Endometrial microvascular endothelial cells (primary cell): Measurements from ENCODE around the gene ABCC12. TPM values are rescaled to one million over a fixed set of nuclear protein-coding genes. Genes with fewer than 3 reads are reported as not detected.
"Not testable (repeated sequence)": the region's sequence is repeated elsewhere in the genome, so short reads cannot be mapped to it uniquely, and the experiment has no call there.

ENCODE experiments used
- in situ Hi-C: cut with HindIII; loops from 2 replicates; pipeline ENCODE4 v1.10.0; 2017; ENCODE audit warnings: low sequenced_read_pairs, low pct_unique_long_range_greater_than_20kb; ENCODE audit errors: inconsistent ontology term
- total RNA-seq: library from RNA; depleted of rRNA; stranded (reverse); fragments of >200 nt; gene quantifications from one replicate; pipeline ENCODE4 v1.2.3, GENCODE V29; 2015; ENCODE audit errors: inconsistent ontology term

Gene ABCC12
- not detected for total RNA-seq

DNA sequence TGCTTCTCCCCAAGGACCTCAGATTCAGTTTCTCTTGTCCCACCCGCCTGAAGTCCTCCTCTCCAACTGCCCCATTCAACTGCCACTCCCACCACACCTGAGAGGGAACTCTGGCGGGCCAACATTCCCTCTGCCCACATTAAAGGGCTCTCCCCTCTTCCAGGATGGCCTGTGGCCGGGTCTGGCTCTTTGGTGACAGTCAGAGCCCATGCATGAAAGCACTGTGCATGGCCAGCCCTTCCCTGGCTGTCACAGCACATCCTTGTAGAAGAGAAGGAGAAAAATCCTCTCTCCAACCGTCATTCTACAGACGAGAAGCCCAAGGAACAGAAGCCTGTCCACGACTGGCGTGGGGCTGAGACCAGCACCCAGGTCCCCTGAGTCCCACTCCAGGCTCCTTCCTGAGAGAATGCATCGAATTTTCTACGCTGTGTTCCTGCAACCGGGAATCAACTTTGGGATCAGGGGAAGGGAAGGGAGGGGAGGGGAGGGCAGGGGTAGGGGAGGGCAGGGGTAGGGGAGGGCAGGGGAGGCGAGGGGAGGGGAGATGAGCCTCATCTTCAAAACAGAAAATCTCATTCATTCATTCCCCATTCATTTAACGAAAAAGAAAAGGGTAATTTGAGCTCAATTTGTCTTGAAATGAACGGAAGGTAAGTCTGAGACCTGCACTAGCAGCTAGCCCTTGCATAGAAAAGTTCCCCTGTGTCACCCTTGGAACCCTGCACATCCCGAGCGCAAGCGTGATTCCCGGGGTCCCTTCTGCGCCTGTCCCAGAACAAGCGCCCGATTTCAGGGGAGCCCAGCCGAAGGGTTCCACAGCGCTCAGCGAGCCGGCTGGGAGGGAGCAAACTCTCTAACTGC lies at the start of gene ABCC12:
ABCC12 (minus strand) TSS at position 68 of the 864 bp plus-strand sequence. CDS start 9,569 bp downstream, outside the sequence.
- in situ Hi-C loops, result no loop called here

DNA sequence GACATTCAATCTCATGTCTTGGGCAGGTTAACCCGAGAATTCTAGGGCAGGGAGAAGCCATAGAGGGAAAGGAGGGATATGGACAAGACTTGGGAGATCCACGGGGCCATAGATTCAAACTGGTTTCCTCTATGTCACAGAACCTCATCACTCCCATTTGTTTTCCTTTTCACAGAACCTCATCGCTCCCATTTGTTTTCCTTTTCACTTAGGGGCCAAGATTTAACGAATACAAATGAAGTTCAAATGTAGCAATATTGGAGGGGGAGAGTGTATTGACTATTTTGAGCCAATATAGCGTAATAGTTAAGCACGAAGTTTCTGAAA lies 49.0 kb upstream of the ABCC12 start:
- in situ Hi-C loops, result no loop called here

DNA sequence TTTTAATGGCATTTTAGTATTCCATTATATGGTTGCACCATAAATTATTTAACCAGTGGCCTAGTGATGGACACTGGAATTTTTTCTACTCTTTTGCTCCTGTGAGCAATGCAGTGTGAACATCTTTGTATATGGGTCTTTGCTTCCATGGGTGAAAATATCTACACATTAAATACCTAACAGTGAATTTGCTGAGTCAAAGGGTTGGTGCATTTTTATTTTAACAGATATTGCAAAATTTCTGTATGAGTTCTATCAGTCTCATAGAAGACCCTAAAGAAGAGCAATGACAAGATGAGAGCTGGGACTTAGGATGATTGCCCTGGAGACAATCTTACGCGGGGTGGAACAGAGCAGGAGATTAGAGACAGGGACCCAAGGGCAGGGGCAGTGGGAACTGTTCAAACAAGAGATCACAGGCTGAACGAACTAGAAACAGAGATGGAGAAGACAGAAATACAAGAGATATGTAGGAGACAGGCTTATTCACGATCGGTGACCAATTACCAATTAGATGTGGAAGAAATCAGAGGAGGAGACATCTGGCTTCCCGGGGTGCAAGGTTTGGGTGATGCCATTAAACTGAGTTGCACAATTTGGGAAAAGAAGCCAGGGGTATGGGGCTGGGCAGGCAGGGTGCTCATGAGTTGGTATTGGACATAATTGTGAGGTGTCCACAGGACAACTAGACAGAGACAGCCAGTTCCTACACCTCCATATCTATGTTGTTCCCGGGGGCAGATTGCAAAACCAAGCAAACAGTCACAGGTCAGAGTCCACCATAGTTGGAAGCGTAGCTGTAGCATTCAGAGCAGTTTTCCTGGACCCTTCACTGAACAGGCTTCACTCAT lies 48.4 kb upstream of the ABCC12 start:
- in situ Hi-C loops, result no loop called here

DNA sequence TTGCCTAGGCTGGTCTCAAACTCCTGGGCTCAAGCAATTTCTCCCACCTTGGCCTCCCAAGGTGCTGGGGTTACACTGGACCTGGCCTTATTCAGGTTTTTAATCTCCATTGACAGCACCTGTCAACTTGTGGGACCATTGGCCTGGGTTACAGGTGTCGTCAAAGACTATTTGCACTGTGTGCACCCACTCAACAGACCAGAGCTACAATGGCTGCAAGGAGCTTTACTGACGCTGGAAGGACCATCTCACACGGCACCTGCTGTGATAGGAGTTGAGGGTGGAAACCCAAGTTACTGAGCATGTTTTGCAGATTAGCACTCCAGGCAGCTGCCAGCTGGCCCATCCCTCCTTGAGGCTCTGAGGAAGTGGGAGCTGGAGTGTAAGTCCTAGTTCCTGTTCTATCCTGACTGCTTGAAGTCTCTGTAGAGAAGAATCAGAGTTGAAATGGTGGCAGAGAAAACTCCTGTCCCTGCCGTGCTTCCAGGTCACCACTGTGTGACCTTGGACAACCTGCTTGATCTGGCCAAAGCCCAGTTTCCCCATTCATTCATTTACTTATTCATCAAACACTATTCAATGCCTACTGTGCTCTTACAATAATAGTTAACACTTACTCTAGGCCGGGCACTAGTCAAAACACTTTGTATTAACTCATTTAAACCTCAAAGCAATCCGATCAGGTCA lies 45.9 kb upstream of the ABCC12 start:
- in situ Hi-C loops, result no loop called here

DNA sequence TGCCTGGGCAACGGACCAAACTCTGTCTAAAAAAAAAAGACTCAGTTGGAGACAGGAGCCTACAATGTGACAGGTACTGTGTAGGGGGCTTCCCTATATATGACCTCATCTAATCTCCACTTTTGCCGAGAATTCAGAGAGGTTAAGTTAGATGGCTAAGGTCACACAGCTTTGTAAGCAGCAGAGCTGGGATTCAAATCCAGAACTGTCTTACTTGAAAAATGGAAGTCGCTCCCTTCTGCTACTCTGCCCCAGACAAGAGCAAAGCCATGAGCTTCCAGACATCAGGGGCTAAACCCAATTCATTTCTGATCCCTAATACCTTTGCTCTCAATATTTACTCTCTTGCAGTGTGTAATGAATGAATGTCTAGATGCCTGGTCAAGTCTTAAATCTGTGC lies 41.5 kb upstream of the ABCC12 start:
- in situ Hi-C loops, result no loop called here

DNA sequence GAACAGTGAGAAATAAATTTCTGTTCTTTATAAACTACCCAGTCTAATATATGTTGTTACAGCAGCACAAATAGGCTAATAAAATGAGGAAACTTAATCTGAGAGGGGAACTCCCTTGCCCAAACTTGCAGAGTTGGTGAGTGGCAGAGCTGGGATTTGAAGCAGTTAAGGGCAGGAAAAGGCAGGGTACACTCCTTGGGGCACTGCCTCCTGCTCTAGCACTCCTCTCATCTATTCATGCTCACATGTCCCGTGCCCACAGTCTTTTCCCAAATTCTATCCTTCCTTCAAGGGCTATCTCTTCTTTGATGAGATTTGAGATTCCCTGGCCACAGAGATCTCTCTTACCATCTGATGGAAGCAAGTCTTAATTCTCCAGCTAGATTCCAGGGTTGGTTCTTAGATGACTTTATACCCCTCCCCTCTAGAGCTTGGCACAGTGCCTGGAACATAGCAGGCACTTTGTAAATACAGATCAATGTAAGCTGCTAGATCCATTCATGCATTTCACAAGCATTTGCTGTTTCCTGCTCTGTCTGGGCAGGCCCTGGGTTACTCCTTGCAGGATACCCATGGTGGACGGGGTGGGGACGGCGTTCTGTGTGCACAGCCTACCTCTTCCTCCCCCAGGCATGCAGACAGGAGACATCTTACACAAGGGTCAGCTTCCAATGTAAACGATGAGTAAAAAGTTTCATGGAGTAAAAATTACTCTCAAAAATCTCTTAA lies 39.2 kb upstream of the ABCC12 start:
- in situ Hi-C loops, result no loop called here

DNA sequence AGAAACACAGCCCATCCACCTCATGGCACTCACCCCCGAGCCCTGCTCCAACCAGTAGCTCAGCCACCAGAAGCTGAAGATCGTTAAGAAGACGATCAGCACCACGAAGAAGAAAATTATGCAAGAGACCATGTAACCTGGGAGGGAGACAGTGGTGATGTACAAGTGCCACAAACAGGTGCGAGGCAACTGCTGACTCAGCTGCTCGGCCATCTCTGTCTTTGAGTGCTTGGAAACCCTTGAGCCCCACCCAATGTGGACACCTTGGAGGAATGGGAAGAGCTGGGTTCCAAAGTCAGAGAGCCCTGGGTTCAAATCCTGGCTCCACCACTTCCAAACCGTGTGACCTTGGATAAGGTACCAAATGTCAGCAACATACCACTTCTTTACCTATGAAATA lies 38.1 kb upstream of the ABCC12 start:
- in situ Hi-C loops, result no loop called here

DNA sequence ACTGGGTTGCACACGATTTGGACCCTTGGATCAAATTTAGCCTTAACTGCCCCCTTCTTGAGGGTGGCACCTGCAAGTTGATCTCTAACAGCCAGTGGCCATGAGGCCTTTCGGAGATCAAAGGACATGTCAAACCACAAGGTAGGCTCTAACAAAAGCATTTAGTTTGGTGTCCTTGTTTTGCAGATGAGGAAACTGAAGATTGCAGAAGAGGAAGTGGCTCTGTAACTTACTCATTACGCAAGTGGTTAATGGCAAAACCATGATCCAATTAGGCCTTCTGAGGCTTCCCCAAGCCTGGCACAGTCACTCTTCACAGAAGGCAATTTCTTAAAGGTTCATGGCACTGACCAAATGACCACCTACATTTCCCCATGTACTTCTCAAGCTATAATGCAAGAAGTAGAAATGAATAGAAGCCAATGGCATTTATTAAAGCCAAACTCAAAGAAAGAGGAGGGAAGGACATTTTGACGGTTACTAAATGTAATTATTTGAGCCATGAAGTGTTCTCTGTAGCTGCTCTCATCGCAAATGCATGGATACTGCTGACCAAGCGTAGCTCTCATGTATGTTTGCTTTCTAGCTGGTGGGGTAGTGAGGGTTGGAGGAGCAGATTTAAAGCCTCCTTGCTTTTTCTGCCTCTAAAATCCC lies 32.8 kb upstream of the ABCC12 start:
- in situ Hi-C loops, result no loop called here

DNA sequence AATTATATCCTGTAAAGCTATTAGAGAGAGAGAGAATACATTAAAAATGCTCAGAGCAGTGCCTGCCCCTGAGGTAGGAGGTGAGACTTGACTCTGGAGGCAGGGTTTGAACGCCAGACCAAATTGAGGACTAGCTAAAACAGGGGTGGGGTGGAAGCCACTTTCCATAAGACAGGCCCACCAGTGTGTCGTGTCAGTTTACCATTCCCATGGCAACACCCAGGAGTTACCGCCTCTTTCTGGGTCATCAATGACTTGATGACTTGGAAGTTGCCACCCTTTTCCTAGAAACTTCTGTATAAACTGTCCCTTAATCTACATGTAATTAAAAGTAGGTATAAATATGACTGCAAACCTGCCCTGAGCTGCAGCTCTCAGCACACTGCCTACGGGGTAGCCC lies 32.0 kb upstream of the ABCC12 start:
- in situ Hi-C loops, result no loop called here

DNA sequence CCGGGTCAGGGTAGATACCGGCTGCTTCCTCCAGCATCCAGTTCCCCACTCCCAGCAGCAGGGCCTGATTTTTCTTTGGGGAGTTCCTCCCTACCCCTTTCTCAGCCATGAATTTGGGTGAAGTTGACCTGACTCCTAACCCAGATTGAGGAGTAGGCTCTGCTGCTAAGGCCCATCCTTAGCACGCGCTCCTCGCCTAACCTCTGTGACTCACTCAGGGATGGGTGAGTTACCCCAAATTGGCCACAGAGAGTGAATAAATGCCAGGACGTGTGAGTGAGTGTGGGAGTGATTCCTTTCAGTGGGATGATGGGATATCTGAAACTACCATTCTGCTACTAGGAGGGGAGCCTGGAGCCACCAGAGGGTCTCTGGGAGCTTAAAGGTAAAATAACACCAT lies 28.9 kb upstream of the ABCC12 start:
- in situ Hi-C loops, result no loop called here

DNA sequence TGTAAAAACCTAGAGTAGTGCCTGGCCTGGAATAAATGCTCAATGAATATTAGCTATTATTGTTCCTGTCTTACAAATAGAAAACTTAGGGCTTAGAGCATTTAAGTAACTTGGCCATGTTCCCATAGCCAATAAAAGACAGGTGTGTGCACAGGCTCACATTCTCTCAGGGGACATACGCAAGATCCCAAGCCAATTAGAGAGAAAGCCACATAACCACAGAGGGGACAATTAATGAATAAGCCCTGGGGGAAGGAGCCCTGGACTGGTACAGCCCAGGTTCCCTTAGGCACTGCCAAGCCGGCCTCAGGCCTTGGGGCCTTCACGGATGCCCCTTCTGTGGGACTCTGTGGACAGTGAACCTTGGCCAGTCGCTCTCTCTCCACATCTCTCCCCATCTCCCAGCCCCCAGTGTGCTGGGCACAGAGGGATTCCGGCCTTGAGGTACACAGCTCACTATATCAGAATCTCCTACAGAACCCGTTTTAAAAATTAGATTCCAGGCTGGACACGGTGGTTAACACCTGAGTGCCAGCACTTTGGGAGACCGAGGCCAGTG lies 27.3 kb upstream of the ABCC12 start:
- in situ Hi-C loops, result no loop called here

DNA sequence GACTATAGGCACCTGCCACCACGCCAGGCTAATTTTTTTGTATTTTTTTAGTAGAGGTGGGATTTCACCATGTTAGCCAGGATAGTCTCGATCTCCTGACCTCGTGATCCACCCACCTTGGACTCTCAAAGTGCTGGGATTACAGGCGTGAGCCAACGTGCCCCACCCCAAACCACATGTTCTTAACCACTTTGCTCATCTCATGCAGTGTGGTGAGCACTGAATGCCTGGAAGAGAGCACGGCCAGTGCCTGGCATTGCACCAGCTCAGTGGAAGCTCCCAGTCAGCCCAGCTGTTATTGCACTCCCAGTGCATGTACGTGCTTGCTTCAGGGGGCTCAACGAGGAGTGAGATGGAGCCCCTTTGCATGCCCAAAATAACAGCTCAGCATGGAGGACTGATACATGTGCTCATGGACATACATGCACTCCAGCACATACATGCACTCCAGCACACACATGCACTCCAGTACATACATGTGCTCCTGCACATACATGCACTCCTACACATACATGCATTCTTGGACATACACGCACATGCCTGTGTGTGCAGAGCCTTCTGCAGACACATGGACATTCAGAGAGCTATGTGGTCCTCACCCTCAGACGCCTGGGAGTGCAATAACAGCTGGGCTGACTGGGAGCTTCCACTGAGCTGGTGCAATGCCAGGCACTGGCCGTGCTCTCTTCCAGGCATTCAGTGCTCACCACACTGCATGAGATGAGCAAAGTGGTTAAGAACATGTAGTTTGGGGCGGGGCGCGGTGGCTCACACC lies 26.1 kb upstream of the ABCC12 start:
- in situ Hi-C loops, result not testable (repeated sequence)

DNA sequence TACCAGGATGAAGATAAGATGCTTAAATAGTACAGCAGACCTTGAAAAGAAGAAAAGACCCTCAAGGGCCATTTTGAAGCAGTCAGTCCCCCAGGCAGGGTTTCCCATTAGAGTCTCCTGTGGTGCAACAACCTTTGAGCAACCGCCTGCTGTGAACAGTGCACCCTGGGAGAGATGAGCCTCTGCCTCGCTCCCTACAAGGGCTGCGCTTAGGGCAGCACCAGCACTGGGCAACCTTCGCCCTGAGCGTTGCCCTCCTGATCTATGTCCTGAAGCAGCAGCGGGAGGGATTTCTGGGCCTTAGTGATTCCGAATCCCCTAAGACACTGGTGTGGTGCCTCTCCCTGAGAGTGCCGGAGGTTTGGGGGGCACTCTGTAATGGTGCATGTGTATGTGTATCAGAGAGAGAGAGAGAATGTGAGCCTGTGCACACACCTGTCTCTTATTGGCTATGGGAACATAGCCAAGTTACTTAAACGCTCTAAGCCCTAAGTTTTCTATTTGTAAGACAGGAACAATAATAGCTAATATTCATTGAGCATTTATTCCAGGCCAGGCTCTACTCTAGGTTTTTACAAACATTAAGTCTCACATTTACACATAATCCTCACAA lies 25.2 kb upstream of the ABCC12 start:
- in situ Hi-C loops, result no loop called here

DNA sequence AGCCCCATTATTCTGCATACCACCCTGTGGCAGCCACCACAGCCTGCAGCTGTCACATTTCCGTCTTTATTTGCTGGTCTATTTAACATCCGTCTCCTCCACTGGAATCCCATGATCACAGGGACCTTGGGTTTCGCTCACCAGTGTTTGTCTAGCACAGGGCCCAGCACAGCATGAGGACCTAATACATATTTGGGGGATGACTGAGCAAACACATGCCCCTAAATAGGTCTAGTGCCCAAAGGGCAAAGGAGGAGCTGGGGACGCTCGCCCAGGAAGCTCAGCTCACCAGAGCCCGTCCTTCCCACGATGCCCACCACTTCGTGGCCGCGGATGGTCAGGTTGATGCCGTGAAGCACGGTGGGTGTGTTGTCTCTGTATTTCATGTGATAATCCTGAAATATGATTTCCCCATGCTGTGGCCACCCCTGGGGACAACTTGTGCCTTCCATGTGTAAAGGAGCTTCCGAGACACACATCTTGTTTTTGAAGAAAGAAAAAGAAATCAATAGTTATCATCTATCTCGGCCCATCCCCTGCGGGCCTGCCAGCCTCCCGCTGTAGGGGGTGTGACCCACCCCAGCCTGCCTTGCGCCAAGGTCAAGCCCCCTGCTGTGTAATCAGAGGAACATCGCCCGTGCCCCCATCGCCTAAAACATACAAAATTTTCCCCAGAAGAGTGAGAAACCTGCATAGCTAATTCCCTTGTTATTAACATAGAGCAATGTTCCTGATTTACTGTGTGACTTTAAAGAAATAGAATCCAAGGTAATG lies 21.0 kb upstream of the ABCC12 start:
- in situ Hi-C loops, result no loop called here

DNA sequence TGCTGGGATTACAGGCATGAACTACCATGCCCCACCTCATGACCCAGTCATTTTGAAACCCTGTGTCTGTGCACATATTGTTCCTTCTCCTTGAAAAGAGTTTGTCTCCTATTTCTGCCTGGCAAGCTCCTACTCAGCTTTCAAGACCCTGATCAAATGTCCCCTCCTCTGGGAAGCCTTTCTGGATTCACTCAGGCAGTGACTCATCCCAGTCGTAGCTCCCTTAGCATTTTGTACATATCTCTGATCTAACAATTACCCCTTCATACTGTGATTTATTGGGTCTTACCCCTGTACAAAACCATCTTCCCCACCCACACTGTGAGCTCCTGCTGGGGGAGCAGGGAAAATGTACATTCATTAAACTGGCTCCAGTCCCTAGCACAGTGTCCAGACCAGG lies 18.1 kb upstream of the ABCC12 start:
- in situ Hi-C loops, result no loop called here

DNA sequence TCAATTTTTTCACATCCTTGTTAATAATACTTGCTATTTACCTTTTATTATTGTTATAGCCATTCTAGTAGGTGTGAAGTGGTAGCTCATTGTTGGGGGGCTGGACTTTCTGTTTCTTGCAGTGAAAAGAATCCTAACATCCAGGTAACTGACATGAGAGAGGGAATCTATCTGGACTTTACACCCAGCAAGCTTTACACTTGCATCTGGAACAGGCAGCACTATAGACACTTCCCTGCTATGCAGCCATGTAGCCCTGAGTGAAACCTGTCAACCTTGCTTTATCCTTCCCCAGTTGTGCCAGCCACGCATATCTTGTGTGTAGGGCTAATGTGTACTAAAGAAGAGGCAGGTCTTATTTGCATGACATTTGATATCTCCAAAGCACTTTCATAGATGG lies 16.9 kb upstream of the ABCC12 start:
- in situ Hi-C loops, result no loop called here
